HG02642 (cell line): ENCODE measurements around the gene MUS81.
A peak's percentile ranks its signal among the peaks of the same experiment; 100 is the strongest.

Experiments
- ATAC-seq: cut with Tn5 transposase; IDR thresholded peaks from one replicate; pipeline ENCODE4 v1.9.1; 2021; ENCODE audit warnings: mild to moderate bottlenecking; ENCODE audit not compliant: unreplicated experiment, poor library complexity

Gene MUS81

DNA sequence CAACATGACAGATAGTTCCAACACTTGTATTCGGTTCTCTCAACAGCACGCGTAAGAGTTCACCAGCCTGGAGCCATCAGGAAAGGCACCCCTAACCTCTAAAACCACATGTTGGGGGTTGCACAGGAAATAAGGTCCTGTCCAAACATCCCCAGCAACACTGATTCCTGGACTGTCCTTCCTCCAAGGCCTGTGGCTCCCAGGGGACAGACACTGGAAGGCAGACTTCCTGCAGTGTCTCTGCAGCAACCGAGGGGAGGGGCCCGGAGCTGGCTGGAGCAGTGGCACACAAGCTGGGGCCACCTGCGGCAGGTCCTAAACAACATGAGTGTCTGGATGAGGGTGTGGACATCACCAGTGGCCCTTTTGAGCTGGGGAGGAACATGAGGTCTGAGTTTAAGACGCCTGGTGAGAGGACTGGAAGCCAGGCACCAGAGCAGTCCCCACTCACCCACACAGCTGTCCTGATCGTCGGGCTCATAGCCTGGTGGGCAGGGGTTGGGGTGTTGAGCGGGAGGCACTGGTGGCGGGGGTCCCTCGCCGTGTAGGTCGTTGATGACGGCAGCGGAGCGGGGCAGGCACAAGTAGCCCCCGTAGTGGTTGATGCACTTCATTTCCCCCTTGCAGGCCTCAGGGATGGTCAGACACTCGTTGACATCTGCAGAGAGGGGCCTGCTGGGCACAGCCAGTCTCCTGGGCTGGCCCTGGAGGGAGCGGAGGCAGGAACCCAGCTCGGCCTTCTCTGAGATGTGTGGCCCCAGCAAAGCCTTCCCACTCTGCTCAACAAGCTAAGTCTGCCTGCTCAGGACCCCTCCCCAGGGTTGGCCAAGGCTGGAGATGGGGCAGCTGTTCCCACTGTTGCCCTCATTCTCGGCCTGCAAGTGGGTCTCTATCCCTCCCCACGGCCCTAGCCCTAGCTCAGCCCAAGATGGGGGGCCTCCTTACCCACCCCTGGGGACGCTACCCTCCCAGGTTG, 10.8 kb downstream of the MUS81 start:
- no peak for ATAC-seq

DNA sequence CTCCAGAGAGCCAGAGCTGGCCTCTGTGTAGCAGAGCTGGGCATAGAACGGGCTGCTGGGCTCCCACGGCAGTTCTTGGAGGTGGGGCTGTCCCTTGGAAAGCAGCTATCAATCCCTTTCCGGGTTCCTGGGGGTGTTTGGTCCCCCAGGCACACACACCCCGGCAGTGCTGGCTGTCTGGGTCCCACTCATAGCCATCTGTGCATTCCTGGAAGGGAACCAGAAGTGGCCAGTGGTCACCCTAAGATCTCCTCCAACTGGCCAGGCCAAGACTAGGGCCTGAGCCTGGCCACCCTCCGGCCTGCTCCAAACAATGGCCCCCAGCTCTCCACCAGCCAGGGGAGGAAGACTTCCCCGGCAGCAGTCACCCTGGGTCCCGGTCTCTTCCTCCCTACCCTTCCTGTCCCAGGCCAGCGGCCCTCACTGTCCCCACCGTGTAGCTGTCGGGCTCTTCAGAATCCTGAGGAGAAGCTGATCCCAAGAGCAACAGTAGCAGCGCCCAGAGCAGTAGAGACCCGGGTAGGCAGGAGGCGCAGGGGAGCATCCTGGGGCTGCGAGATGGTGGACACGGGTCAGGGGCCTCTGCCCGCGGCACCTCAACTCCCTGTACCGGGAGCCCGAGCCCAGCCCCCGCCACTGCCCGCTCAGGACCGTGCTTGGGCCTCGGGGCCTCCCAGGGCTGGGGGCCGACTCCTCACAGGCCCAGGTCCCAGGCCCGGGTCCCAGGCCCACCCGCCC, 11.7 kb downstream of the MUS81 start:
- ATAC-seq, result no peak

DNA sequence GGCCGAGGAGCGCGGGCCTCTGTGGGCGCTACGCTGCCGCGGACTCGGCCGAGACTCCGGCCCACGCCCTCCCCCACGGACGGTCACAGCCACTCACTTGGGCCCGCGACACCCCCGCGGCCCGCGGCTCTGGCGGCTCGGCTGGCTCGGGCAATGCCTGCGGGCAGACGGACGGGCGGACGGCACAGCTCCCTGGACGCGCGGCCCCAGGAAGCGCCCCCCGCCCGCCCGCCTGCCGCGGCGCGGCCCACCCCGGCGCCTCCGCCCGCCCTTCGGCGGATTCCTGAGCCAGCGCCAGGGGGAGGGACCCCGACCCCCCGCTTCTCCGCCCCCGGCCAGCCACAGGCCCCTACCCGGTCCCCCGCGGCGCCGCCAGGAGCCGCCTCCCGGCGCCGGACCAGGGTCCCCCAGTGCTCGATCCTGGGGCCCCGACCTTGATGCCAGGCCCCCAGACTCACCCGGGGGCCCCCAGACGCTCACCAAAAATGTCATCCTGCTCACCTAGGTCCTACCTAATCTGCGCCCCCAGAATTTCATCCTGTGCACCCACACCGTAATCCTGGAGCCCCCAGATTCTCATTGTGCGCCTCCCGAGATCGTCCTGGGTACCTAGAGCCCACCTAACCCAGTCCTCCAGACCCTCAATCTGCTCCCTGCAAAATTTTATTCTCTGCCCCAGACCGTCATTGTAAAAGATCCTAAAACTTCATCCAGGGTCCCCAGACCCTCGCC, 12.5 kb downstream of the MUS81 start, which contains the start of gene EFEMP2:
Gene EFEMP2, minus strand, starts transcription at position 215 of the 732 bp plus-strand sequence. CDS start 446 bp downstream, outside the sequence.
- no peak for ATAC-seq

DNA sequence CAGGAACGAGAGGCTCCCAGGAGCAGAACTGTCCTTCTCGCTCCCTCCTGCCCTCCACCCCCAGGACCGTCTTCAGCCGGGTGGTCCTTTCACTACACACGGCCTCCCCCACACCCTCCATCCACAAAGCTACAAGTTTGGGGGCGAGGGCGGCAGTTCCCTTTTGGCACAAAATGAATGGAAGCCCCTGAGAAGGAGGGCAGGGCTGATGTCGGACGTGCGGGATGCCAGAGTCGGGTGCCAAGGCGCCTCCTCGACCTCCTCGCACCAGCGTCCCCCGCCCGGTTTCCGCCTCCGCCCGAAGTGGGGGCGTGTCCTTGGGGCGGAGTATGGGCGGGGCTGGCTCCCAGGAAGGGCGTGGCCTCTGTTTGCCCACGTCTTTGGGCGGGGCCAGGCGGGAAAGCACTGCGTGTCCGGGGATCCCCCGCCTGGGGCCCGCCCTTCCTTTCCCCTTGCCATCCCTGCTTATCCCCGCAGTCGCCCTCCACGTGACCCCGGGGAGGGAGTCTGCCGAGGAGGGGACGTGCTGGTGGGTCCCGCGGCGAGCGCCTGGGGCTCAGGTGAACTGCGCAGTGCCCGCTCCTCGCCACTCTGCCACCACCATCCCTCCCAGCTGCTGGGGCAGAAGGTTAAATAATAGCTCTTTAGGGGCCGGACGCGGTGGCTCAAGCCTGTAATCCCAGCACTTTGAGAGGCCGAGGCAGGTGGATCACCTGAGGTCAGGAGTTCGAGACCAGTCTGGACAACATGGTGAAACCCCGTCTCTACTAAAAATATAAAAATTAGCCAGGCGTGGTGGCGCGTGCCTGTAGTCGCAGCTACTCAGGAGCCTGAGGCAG, 13.3 kb downstream of the MUS81 start:
- ATAC-seq, result peak; percentile 86

DNA sequence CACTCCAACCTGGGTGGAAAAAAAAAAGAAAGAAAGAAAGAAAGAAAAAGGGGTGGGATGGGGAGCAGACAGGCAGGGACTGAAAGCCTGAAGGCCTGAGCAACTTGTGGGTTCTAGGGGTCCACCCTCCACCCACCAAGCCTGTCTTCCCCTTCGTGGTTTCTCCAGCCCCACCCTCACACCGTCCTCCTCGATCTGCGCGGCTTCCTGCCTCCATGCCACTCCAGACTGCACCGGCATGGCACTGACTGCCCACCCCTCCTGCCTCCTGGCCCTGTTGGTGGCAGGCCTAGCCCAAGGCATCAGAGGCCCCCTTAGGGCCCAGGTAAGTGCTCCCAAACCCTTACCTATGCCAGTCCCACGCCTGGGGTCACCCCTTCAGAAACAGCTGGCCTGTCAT, 19.4 kb downstream of the MUS81 start, which contains the start of gene CTSW:
Gene CTSW, plus strand, starts transcription at position 221 of the 400 bp plus-strand sequence. Its CDS starts 18 bp downstream, at position 239.
- no peak for ATAC-seq

DNA sequence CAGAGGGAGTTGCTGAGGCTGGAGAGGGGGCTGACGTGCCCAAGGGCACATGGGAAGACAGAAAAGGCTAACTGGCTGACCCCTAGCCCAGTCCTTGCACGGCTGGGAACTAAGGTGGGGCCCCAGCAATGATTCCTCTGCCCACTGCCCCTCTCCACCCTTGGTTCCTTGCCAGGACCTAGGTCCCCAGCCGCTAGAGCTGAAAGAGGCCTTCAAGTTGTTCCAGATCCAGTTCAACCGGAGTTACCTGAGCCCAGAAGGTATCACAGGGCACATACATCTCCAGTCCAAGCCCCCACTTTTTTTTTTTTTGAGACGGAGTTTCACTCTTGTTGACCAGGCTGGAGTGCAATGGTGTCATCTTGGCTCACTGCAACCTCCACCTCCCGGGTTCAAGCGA, 19.8 kb downstream of the MUS81 start:
- ATAC-seq, result no peak

DNA sequence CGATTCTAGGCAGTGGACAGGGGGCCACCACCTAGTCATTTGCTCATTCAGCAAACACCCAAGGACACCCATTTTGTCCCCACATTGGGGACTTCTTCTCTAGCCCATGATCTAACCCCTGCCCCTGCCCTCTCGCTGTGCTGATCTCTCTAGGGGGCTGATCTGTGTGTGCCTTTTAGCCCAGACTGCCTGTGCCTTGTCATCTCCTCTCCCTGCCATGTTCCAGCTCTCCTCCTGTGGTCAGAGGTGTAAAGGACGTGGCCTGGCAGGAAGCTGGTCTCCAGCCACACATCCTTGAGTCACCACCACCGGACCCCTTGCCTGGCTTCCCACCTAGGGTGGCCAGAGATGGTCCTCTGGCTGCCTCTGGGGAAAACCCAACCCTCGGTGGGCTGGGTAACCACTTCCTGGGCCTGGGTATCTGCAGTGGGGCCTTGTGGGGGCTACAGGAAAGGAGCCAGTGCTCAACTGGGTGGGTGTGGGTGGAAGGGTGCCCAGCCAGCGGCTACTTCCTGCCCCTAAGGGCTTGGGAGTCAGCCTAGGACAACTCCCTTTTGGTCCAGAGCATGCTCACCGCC, 20.7 kb downstream of the MUS81 start:
- ATAC-seq, result no peak

DNA sequence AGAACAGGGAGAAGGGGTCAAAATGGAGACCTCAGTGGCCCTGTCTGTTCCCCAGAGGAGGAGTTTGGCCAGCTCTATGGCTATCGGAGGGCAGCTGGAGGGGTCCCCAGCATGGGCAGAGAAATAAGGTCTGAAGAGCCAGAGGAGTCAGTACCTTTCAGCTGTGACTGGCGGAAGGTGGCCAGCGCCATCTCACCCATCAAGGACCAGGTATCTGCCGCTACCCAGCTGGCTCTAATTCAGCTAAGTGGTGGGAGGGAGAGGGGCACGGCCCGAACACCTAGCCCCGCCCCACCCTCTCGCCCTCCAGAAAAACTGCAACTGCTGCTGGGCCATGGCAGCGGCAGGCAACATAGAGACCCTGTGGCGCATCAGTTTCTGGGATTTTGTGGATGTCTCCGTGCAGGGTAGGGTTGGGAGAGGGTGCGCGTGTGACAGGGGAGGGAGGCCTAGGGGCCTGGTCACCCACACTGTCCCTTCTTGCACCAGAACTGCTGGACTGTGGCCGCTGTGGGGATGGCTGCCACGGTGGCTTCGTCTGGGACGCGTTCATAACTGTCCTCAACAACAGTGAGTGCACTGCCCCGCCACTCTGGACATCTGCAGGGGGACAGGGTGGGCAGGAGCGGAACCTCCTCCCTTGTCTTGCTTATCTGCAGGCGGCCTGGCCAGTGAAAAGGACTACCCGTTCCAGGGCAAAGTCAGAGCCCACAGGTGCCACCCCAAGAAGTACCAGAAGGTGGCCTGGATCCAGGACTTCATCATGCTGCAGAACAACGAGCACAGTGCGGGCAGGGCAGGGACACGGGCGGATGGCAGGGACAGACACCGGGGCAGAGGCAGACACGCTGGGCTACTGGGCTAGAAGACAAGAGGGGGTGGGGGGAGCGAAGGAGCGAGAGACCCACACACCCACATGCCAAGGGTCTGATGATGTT, 22.2 kb downstream of the MUS81 start:
- no peak for ATAC-seq

DNA sequence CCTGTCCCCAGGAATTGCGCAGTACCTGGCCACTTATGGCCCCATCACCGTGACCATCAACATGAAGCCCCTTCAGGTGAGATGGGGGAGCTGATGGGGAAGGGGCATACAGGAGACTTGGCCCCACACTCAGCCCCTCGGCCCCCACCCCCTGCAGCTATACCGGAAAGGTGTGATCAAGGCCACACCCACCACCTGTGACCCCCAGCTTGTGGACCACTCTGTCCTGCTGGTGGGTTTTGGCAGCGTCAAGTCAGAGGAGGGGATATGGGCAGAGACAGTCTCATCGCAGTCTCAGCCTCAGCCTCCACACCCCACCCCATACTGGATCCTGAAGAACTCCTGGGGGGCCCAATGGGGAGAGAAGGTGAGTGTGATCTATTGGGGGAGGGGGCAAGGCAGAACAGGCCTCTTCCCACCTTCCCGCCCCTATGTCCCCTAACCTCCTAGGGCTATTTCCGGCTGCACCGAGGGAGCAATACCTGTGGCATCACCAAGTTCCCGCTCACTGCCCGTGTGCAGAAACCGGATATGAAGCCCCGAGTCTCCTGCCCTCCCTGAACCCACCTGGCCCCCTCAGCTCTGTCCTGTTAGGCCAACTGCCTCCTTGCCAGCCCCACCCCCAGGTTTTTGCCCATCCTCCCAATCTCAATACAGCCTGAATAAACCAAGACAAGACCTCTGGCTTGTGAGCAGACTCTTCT, 23.0 kb downstream of the MUS81 start:
- ATAC-seq, result no peak

DNA sequence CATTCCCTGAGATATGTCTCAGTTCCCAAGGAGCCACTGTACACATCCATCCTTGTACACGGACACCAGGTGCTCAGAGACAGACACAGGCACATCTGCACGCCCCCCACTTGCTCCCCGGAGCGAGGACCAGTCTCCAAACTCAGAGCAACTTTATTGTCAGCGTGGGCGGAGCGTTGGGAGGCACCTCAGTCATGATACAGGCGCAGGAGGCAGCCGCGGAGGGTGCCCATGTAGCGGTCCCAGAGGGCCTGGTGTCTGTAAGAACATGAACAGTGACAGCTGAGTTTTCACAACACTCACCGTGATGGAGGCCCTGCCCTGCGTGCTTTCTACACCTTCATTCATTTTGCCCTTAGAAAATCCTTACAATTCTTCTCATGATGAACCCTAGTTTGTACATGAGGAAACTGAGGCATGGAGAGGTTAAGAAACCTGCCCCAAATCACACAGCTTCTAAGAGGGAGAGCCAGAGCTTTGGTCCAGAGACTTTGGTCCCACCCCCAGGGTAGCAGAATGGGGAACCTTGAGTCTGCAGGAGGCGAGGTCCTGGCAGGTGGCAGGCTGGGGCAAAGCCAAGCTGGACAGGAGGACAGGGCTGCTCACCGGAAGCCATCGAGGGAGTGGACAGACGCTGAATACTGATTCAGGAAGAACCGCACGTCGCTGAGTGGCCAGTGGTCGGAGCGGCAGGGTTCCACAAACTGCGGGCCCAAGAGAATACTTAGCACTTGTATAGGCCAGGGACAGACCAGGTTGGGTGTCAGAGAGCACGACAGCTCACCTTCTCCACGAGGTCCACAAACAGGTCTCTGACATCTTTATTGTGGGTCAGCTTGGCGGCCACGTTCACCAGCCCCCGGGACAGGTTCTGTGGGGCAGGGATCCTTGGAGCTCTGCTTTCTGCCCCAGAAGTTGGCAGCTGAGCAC, 23.8 kb downstream of the MUS81 start:
- ATAC-seq, result no peak

DNA sequence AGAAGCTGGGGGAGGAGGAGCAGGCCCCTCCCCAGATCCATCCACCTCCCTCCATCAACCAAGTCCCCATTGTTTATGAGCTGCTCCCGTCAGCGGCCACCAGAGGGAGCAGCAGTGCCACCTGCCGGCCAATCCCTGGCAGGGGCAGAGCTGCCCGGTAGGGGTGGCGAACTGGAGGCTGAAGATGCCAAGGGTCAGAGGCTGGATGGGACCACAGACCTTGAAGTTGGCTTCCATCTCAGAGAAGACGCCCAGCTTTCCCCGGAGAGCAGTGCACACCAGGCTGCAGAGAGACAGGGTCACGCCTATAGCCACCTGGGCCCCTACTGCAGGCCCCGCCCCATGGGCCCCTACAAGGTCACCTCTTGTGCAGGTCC, 24.5 kb downstream of the MUS81 start:
- ATAC-seq, result no peak

DNA sequence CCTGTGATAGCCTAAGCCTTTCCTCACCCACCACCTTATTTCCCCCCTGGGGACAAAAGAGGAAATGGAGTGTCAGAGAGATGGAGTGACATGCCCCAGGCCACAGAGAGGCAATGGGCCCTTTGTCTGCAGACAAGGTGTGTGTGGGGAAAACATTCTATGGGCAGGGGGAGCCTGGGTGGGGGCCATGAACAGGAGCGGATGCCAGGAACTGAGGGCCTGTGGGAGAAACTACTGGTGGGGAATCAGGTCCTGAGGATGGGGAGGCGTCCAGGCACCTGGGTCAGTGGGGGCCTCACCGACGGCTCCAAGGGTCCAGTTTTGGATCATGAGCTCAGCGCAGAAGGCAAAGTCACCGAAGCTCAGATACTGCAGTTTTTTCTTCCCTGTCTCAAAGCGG, 25.0 kb downstream of the MUS81 start:
- ATAC-seq, result no peak

DNA sequence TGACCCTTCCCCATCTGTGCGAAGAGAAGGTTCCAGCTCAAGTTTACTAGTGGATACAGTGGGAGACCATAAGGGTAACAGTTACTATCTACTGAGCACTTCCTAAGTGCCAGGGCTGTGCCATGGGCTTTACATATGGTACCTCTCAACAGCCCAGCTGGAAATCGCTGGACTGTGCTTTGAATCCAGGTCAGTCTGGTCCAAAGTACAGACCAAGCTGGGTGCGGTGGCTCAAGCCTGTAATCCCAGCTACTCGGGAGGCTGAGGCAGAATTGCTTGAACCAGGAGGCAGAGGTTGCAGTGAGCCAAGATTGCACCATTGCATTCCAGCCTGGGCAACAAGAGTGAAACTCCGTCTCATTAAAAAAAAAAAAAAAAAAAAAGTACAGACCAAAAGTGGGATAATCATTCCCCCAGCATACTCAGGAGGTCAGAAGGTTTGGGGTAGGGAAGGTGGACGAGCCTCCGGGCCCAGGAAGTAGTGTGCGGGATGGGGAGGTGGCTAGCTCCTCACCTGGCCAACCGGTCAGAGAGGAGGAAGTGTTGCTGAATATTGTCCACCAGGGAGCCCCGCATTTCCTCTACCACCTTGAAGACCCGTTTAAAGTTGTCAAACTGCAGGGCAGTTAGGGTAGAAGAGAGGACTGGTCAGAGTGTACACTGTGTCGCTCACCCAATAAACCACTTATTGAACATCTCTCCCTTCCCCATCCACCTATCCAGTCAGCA, 25.7 kb downstream of the MUS81 start:
- ATAC-seq, result no peak

DNA sequence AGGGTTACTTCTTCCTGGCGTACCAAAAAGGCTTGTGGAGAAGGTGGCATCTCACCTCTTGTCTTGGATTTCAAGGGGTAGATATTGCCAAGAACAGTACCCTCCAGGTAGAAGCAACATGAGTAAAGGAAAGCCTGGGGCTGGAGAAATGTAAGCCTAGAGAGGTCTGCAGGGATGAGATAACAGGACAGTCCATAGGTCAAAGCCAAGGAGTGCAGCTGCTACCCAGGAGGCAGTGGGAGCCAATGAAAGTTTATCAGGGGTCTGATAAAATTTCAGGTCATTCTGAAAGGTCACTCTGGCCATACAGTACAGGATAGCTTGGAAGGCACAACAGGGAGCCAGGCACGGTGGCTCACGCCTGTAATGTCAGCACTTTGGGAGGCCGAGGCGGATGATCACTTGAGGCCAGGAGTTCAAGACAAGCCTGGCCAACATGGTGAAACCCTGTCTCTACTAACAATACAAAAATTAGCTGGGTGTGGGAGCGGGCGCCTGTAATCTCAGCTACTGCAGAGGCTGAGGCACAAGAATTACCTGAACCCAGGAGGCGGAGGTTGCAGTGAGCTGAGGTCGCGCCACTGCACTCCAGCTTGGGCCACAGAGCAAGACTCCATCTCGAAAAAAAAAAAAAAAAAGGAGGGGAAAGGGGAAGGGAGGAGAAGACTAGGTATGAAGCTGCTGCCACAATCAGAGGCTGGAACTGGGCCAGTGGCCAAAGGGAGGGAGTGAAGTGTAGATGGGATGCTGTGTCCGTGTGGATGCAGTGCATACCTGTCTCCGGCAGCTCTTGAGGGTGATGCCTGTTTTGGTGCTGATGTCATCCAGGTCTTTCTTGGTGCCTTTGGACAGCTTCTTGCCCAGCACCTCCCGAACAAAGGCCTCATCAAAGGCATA, 26.8 kb downstream of the MUS81 start:
- ATAC-seq, result no peak

DNA sequence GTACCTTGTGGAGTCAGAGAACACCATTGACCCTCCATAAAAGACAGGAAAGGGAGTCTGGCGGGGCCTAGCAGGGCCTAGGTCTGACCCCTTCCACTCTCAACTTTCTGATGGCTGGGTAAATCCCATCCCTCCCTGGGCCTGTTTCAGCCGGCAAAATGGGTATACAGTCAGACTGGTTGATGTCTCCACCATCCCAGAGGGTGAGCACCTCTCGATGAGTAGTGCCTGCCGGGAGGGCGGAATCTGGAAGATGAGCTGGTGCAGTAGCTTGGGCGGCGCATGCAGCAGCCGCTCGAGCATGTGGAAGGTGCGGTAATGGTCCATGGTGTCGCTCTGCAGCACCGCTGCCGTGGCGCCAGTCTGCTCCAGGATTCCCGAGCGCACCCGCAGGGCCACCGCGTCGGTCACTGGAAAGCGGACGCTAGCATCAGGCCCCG, 27.5 kb downstream of the MUS81 start:
- ATAC-seq, result peak; percentile 3
